ENCODE measurements around the gene STARD5.

DNA sequence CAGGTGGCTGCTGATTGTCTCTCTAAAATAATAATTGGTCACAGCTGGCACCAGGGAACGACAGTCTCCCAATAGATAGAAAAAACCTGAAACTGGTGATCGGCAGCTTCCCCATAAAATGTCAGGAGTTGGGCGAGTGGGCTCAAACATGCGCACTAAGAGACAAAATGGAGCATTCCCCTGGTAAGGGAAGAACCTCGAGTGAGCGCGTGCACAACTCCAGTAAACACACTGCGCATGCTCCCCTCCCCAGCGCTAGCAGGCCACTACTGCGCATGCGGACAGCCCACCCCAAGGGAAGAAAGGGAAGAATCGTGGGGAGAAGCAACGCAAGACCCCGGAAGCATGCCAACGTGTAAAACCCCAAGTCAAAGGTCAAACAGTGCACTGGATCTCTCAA lies 7.7 kb upstream of the STARD5 start:
- TF ChIP-seq, protein P1, sequence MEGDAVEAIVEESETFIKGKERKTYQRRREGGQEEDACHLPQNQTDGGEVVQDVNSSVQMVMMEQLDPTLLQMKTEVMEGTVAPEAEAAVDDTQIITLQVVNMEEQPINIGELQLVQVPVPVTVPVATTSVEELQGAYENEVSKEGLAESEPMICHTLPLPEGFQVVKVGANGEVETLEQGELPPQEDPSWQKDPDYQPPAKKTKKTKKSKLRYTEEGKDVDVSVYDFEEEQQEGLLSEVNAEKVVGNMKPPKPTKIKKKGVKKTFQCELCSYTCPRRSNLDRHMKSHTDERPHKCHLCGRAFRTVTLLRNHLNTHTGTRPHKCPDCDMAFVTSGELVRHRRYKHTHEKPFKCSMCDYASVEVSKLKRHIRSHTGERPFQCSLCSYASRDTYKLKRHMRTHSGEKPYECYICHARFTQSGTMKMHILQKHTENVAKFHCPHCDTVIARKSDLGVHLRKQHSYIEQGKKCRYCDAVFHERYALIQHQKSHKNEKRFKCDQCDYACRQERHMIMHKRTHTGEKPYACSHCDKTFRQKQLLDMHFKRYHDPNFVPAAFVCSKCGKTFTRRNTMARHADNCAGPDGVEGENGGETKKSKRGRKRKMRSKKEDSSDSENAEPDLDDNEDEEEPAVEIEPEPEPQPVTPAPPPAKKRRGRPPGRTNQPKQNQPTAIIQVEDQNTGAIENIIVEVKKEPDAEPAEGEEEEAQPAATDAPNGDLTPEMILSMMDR (IDR thresholded peaks at IDR 0.05), result no peak
- TF ChIP-seq EZH2phosphoT487 (IDR thresholded peaks at IDR 0.05) (no peak), EZH2 (IDR thresholded peaks at IDR 0.05) (no peak)
